ENCODE measurements around the gene ZSCAN5C. TPM values are rescaled to one million over a fixed set of nuclear protein-coding genes. Genes with fewer than 3 reads are reported as not detected.
A peak's percentile ranks its signal among the peaks of the same experiment; 100 is the strongest.

The ZSCAN5C gene
- total and polyA plus RNA-seq, 2 of the 8 experiments (the other 6 are each of a cell fraction or from before 2014, with no cell fraction given): not detected

DNA sequence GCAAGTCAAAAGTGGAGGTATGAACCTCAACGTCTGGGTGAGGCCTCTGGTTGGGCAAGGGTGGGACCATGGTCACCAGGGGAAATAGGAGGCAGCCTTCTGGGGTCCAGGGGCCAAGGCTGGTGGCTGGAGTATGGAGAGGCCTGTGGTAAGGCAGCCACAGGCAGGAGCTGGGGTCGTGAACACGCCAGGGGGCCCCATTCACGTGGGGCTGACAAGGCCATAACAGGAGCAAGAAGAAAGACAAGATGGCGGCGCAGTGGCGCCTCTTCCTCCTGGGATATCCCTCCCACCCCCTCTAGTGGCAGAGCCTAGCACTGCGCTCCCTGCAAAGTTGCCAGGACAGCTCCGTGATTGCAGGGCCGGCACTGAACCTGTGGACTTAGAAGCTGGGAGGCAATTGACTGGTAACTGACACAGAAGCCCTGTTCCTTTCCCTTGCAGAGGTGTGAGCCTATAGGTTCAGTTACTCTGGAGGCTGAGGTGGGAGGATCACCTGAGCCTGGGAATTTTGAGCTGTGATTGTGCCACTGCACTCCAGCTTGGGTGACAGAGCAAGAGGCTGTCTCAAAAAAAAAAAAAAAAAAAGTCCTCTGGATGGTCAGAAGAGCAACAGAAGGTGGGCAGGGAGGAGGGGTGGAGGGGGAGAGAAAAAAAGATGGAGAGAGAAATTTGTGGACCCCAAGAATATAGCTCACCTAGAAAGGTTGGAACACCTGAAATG lies 50.8 kb downstream of the ZSCAN5C start (continued):
- TF ChIP-seq, protein P1, sequence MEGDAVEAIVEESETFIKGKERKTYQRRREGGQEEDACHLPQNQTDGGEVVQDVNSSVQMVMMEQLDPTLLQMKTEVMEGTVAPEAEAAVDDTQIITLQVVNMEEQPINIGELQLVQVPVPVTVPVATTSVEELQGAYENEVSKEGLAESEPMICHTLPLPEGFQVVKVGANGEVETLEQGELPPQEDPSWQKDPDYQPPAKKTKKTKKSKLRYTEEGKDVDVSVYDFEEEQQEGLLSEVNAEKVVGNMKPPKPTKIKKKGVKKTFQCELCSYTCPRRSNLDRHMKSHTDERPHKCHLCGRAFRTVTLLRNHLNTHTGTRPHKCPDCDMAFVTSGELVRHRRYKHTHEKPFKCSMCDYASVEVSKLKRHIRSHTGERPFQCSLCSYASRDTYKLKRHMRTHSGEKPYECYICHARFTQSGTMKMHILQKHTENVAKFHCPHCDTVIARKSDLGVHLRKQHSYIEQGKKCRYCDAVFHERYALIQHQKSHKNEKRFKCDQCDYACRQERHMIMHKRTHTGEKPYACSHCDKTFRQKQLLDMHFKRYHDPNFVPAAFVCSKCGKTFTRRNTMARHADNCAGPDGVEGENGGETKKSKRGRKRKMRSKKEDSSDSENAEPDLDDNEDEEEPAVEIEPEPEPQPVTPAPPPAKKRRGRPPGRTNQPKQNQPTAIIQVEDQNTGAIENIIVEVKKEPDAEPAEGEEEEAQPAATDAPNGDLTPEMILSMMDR (IDR thresholded peaks at IDR 0.05; ENCODE audit: control extremely low read depth in 1 of 3, insufficient read depth in 1 of 3, low read depth in 1 of 3, low read length in 3 of 3): peak; percentile 90 to 97 (median 97)

All from H1 (cell line).